Kidney capillary endothelial cell (primary cell): ENCODE data around the gene KIF2A.
"Not testable (repeated sequence)": the region's sequence is repeated elsewhere in the genome, so short reads cannot be mapped to it uniquely, and the experiment has no call there.

ENCODE experiments used
- DNase-seq: peaks from one replicate; pipeline ENCODE4 v3.0.0-alpha.2; 2018; ENCODE audit warnings: low spot score

The KIF2A gene

GRCh38 chr5:62291829-62292228, 14.2 kb upstream of the KIF2A start:
- DNase-seq, result not testable (repeated sequence)

- DNase-seq, result no peak
Measured at GRCh38 chr5:62296998-62297397, 9.0 kb upstream of the KIF2A start.

- no peak for DNase-seq
Measured at GRCh38 chr5:62298118-62298517, 7.9 kb upstream of the KIF2A start.

- DNase-seq, result no peak
Measured at GRCh38 chr5:62299101-62299500, 6.9 kb upstream of the KIF2A start.

- DNase-seq, result no peak
Measured at GRCh38 chr5:62299600-62299999, 6.4 kb upstream of the KIF2A start.

- no peak for DNase-seq
Measured at GRCh38 chr5:62305358-62305714, 670 bp upstream of the KIF2A start.

GRCh38 chr5:62306323-62306895, 403 bp downstream of the KIF2A start:
- DNase-seq, result peak; percentile 26

GRCh38 chr5:62306896-62307689, 1.1 kb downstream of the KIF2A start:
- DNase-seq, result peak; percentile 20

- DNase-seq, result no peak
Measured at GRCh38 chr5:62308439-62308838, 2.4 kb downstream of the KIF2A start.

- no peak for DNase-seq
Measured at GRCh38 chr5:62309107-62309506, 3.1 kb downstream of the KIF2A start.

GRCh38 chr5:62310426-62311143, 4.6 kb downstream of the KIF2A start:
- no peak for DNase-seq

GRCh38 chr5:62312036-62312435, 6.0 kb downstream of the KIF2A start:
- no peak for DNase-seq

- DNase-seq, result no peak
Measured at GRCh38 chr5:62312674-62313073, 6.7 kb downstream of the KIF2A start.

GRCh38 chr5:62314213-62314830, 8.3 kb downstream of the KIF2A start:
- no peak for DNase-seq

GRCh38 chr5:62315376-62316175, 9.6 kb downstream of the KIF2A start:
- DNase-seq, result no peak

- no peak for DNase-seq
Measured at GRCh38 chr5:62316176-62316502, 10.1 kb downstream of the KIF2A start.

- DNase-seq, result no peak
Measured at GRCh38 chr5:62317810-62318209, 11.8 kb downstream of the KIF2A start.

GRCh38 chr5:62322484-62322883, 16.5 kb downstream of the KIF2A start:
- no peak for DNase-seq

- DNase-seq, result no peak
Measured at GRCh38 chr5:62326302-62326701, 20.3 kb downstream of the KIF2A start.

GRCh38 chr5:62326702-62327101, 20.7 kb downstream of the KIF2A start:
- no peak for DNase-seq

GRCh38 chr5:62327138-62328053, 21.4 kb downstream of the KIF2A start:
- no peak for DNase-seq
